IPS DF 6.9 (cell line): ENCODE data around the gene LRG1.

Source experiments
- DNase-seq: peaks from one replicate; pipeline ENCODE4 v3.0.0-alpha.2; 2013; ENCODE audit warnings: low read depth, low spot score
- H3K27ac ChIP-seq: one replicate; pipeline ENCODE4 v1.5.1; 2013; ENCODE audit warnings: low read length, control low read depth
- H3K27me3 ChIP-seq: 2 replicates; pipeline ENCODE4 v1.6.1; 2013; ENCODE audit warnings: mild to moderate bottlenecking, low read length; ENCODE audit not compliant: control insufficient read depth, insufficient read depth
- H3K36me3 ChIP-seq: 2 replicates; pipeline ENCODE4 v1.6.1; 2013; ENCODE audit warnings: low read length; ENCODE audit not compliant: control insufficient read depth, insufficient read depth
- H3K4me1 ChIP-seq: 2 replicates; pipeline ENCODE4 v1.6.1; 2013; ENCODE audit warnings: low read length; ENCODE audit not compliant: control insufficient read depth, insufficient read depth
- H3K4me3 ChIP-seq: 2 replicates; pipeline ENCODE4 v1.5.1; 2013; ENCODE audit warnings: mild to moderate bottlenecking, low read length
- H3K9me3 ChIP-seq: 2 replicates; pipeline ENCODE4 v1.6.1; 2013; ENCODE audit warnings: low read length, inconsistent platforms; ENCODE audit not compliant: control insufficient read depth, insufficient read depth
- WGBS: extraction: QIAGEN DNeasy Blood & Tissue Kit; methylation state at CpG from one replicate; pipeline ENCODE4 v1.1.7; 2013; ENCODE audit warnings: mixed read lengths, missing lambda C conversion rate; ENCODE audit not compliant: insufficient read length, insufficient coverage; 5-methylcytosine and 5-hydroxymethylcytosine counted together

The LRG1 gene

GRCh38 chr19:4557971-4558941 lies 18.4 kb upstream of the LRG1 start:
- peaks cover 6% of the 10 kb centered on the region; the same call in 1 of the 2 replicates for H3K4me1 ChIP-seq
- no peak overlapping the region for H3K27ac ChIP-seq
- H3K27me3 ChIP-seq = no peaks in the 10 kb centered on the region
- DNase-seq = no peak
- WGBS = 100% methylated on average over 1 of the region's 44 CpGs
- H3K4me3 ChIP-seq = no peak overlapping the region
- no peaks in the 10 kb centered on the region for H3K9me3 ChIP-seq
- H3K36me3 ChIP-seq = peaks cover 13% of the 10 kb centered on the region

DNA sequence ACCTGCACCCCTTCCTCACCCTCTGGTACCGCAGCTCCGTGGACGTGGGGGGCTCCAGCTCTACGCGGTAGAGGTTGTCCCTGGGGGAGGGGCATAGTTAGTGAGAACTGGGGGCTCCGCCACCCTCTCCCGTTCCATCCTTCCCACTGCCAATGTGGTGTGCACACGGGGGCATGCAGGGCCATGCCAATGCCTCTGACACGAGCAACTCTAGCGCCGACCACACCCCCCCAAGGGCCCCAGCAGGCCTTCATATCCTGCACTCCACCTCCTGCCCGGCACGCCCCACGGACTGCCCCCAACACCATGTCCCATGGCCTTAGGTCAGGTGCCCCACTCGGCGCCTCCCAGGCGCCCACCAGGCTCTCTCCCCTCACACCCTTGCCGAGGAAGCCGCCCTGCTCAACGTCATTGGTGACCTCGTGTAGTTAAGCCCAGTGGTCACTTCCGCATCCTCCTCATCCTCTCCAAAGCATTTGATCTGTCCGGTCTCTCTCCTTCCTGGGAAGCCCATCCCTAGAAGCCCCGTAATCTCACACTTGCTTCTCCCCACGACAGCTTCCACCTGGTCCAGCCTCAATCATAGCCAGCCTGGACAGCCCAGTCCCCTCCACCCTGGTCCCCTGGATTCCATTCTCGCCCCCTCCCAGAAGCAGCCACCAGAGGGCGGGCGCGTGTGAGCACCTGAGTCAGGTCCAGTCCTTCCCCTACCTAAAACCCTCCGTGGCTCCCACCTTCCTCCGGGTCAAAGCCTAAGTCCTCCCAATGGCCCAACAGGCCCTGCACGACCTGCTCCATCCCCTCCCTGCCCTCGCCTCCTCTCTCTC lies 17.5 kb upstream of the LRG1 start:
- no CpG with 5 or more reads among the region's 33 CpGs for WGBS
- Histone ChIP-seq H3K27ac (no peak overlapping the region), H3K27me3 (no peaks in the 10 kb centered on the region), H3K4me1 (peaks cover 6% of the 10 kb centered on the region; the same call in 1 of the 2 replicates), H3K36me3 (peaks cover 14% of the 10 kb centered on the region), H3K9me3 (no peaks in the 10 kb centered on the region), H3K4me3 (no peak overlapping the region)
- DNase-seq = no peak

DNA sequence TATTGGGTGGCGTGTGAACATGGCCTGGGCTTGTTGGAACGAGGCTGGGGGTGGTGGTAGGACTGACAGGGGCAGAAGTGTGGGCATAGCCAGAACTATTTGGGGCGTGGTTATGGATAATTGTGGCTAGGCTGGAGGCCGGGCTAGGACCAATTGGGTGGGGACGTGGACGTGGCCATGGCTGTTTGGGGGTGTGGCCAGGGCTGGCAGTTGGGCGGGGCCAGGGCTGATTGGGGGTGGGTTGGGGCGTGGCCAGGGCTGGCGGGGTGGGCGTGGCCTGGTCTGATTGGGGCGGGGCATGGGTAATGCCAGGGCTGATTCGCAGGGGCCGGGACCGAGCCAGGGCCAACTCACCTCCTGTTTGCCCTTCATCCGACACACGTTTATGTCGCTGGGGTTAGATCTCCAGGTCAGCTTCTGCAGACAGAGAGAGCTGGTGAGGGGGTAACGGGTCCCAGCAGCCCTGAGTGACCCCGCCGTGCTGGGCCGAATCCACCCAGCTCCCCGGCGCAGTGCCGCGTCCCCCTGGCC lies 16.8 kb upstream of the LRG1 start:
- Histone ChIP-seq H3K27ac (no peak overlapping the region), H3K36me3 (peaks cover 19% of the 10 kb centered on the region), H3K4me1 (peaks cover 6% of the 10 kb centered on the region; the same call in 1 of the 2 replicates), H3K4me3 (no peak overlapping the region), H3K27me3 (no peaks in the 10 kb centered on the region), H3K9me3 (no peaks in the 10 kb centered on the region)
- DNase-seq = no peak
- no CpG with 5 or more reads among the region's 25 CpGs for WGBS

DNA sequence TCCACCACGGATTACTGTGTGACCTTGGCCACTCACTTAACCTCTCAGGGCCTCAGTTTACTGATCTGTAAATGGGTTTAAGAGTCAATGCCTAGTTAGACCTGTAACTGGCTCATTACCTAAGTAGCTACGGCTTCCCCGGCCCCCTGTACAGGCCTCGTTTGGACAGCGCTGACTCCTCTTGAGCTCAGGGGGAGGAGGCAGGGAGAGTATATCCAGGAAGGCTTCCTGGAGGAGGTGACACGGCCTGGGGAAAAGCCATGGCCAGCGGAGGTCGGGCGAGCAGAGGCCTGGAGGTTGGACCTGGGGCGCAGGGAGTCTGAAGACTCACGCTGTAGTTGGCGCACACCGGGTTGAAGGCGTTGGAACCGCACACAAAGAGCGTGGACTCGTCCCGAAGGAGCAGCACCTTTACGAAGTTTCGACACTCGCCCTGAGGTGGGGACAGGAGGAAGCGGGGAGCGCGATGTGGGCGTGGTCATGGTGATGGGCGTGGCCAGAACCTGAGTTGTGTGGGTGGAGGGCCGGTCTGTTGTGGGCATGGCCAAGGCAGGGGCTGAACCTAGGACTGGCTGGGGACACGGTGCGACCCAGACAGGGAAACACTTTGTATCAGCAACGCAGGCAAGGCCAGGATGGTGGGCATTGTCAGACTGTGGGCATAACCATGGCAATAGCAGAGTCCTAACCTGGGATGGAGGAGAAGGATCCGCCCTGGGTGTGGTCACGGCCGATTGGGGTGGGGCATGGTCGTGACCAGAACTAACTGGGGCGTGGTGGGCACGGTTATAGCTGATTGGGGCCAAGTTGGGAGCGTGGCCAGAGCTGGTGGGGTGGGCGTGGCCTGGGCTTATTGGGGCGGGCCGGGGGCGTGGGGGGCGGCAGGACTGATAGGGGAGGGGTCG lies 16.1 kb upstream of the LRG1 start:
- Histone ChIP-seq H3K27ac (no peak overlapping the region), H3K4me3 (no peak overlapping the region), H3K9me3 (no peaks in the 10 kb centered on the region), H3K36me3 (peaks cover 19% of the 10 kb centered on the region), H3K27me3 (no peaks in the 10 kb centered on the region), H3K4me1 (peaks cover 6% of the 10 kb centered on the region; the same call in 1 of the 2 replicates)
- no peak for DNase-seq
- WGBS = no CpG with 5 or more reads among the region's 43 CpGs

- Histone ChIP-seq H3K4me1 (peaks cover 6% of the 10 kb centered on the region; the same call in 1 of the 2 replicates), H3K36me3 (peaks cover 23% of the 10 kb centered on the region), H3K9me3 (no peaks in the 10 kb centered on the region), H3K27me3 (no peaks in the 10 kb centered on the region), H3K4me3 (no peak overlapping the region), H3K27ac (no peak overlapping the region)
- WGBS = no CpG with 5 or more reads among the region's 7 CpGs
- DNase-seq = no peak
These were observed 14.9 kb upstream of the LRG1 start for GRCh38 chr19:4554717-4555116.

- Histone ChIP-seq H3K4me3 (no peak overlapping the region), H3K9me3 (no peaks in the 10 kb centered on the region), H3K27me3 (no peaks in the 10 kb centered on the region), H3K27ac (no peak overlapping the region), H3K4me1 (peaks cover 6% of the 10 kb centered on the region; the same call in 1 of the 2 replicates), H3K36me3 (peaks cover 23% of the 10 kb centered on the region)
- DNase-seq = no peak
- no CpG with 5 or more reads among the region's 3 CpGs for WGBS
These were observed 13.9 kb upstream of the LRG1 start for GRCh38 chr19:4553775-4554174.

DNA sequence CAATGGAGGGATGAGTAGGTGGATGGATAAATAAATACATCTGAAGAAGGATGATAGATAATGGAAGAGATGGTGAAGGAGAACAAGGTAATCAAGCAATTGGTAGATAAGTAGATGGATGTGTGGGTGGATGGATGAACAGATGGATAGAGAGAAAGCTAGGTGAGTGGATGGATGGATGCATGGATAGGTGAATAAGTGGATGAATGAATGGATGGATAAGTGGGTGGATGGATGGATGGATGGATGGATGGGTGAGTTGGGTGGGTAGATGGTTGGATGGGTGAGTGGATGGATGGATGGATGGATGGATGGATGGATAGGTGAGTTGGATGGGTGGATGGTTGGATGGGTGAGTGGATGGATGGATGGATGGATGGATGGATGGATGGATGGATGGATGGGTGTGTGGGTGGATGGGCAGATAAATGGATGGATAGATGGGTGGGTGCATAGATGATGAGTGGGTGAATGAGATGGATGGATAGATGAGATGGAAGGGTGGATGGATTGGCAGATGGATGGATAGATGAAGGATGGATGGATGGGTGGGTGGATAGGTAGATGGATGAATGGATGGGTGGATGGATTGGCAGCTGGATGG lies 13.4 kb upstream of the LRG1 start:
- no peak for DNase-seq
- H3K36me3 ChIP-seq = peaks cover 25% of the 10 kb centered on the region

GRCh38 chr19:4552525-4552819 lies 12.6 kb upstream of the LRG1 start:
- no peak overlapping the region for H3K4me3 ChIP-seq
- no peaks in the 10 kb centered on the region for H3K27me3 ChIP-seq
- H3K9me3 ChIP-seq = no peaks in the 10 kb centered on the region
- no peak for DNase-seq
- no peak overlapping the region for H3K27ac ChIP-seq
- no CpG with 5 or more reads among the region's 18 CpGs for whole genome bisulfite sequencing
- H3K36me3 ChIP-seq = peaks cover 30% of the 10 kb centered on the region
- H3K4me1 ChIP-seq = peaks cover 4% of the 10 kb centered on the region; the same call in 1 of the 2 replicates

More for the DNA sequence above, 13.4 kb upstream of the LRG1 start:
- no peaks in the 10 kb centered on the region for H3K9me3 ChIP-seq
- no peaks in the 10 kb centered on the region for H3K27me3 ChIP-seq
- no peak overlapping the region for H3K27ac ChIP-seq
- H3K4me3 ChIP-seq = no peak overlapping the region
- H3K4me1 ChIP-seq = peaks cover 6% of the 10 kb centered on the region; the same call in 1 of the 2 replicates

DNA sequence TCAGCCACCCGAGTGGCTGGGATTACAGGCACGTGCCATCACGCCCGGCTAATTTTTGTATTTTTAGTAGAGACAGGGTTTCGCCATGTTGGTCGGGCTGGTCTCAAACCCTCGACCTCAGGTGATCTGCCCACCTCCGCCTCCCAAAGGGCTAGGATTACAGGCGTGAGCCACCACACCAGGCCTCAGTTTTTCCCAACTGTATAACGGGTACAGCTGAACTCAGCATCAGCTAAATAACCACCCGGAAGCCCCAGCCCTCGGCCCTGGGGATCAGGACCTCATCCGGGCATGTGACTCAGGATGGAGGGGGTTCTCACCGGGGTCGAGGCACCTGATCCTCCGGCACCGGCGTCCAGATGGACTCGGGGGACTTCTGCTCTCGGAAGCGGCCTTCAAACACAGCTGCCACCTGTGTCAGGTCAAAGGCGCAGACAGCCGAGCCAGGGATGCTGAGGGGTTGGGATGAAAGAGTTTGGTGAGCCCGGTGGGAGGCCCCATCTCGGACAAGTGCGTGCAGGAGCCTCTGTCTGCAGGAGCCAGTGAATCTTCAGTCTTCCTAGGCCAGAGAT lies 10.7 kb upstream of the LRG1 start:
- Histone ChIP-seq H3K9me3 (no peaks in the 10 kb centered on the region), H3K27me3 (no peaks in the 10 kb centered on the region), H3K4me3 (no peak overlapping the region), H3K27ac (no peak overlapping the region), H3K36me3 (peaks cover 30% of the 10 kb centered on the region), H3K4me1 (no peaks in the 10 kb centered on the region)
- WGBS = no CpG with 5 or more reads among the region's 26 CpGs
- DNase-seq = no peak
